Smooth muscle cell (in vitro differentiated cells): ENCODE measurements around the gene MAGEB4. TPM values are rescaled to one million over a fixed set of nuclear protein-coding genes. Genes with fewer than 3 reads are reported as not detected.

Source experiments
- DNase-seq: peaks from one replicate; lab custom pipeline; 2025; ENCODE audit not compliant: unreplicated experiment; lab: John Stamatoyannopoulos, UW
- H2AFZ ChIP-seq: fragments of 200-600 bp; sonication (generic); 2 replicates; pipeline ENCODE4 v1.6.0; 2016; ENCODE audit warnings: antibody characterized with exemption, low read depth, mild to moderate bottlenecking
- H3F3A ChIP-seq: fragments of 200-600 bp; sonication (generic); 2 replicates; pipeline ENCODE4 v1.6.0; 2017; ENCODE audit warnings: antibody characterized with exemption, low read depth
- H3K27ac ChIP-seq: fragments of 200-600 bp; sonication (generic); 2 replicates; pipeline ENCODE4 v1.5.1; 2016; ENCODE audit warnings: low read depth, mild to moderate bottlenecking
- H3K27me3 ChIP-seq: fragments of 200-600 bp; sonication (generic); 2 replicates; pipeline ENCODE4 v1.6.1; 2016; ENCODE audit warnings: low read depth, mild to moderate bottlenecking
- H3K36me3 ChIP-seq: fragments of 200-600 bp; sonication (generic); 2 replicates; pipeline ENCODE4 v1.5.1; 2016; ENCODE audit warnings: low read depth
- H3K4me1 ChIP-seq: fragments of 200-600 bp; sonication (generic); 2 replicates; pipeline ENCODE4 v1.5.1; 2016; ENCODE audit warnings: low read depth
- H3K4me2 ChIP-seq: fragments of 200-600 bp; sonication (generic); 2 replicates; pipeline ENCODE4 v1.6.0; 2016; ENCODE audit warnings: mild to moderate bottlenecking
- H3K4me3 ChIP-seq: fragments of 200-600 bp; sonication (generic); 2 replicates; pipeline ENCODE4 v1.5.1; 2016; ENCODE audit warnings: mild to moderate bottlenecking
- H3K79me2 ChIP-seq: fragments of 200-600 bp; sonication (generic); 2 replicates; pipeline ENCODE4 v1.6.0; 2016; ENCODE audit warnings: low read depth, mild to moderate bottlenecking
- H3K9ac ChIP-seq: fragments of 200-600 bp; sonication (generic); 2 replicates; pipeline ENCODE4 v1.6.0; 2016; ENCODE audit warnings: low read depth
- H3K9me3 ChIP-seq: fragments of 200-600 bp; sonication (generic); replicated peaks from 2 replicates; pipeline ENCODE4 v1.5.1; 2016; ENCODE audit warnings: low read depth
- H4K20me1 ChIP-seq: fragments of 200-600 bp; sonication (generic); 2 replicates; pipeline ENCODE4 v1.6.0; 2016; ENCODE audit warnings: low read depth
- WGBS: methylation state at CpG from one replicate; pipeline ENCODE4 v1.1.7; 2016; ENCODE audit warnings: low lambda C conversion rate; 5-methylcytosine and 5-hydroxymethylcytosine counted together
- polyA plus RNA-seq: library from polyadenylated mRNA; unstranded; fragments of >200 nt; fragmentation: Nextera tagmentation; extraction: Ambion mirVana; gene quantifications from 2 replicates; pipeline ENCODE4 v1.2.1, GENCODE V29; 2016
- total RNA-seq: library from RNA; depleted of rRNA; stranded (reverse); fragments of >200 nt; gene quantifications from 2 replicates; pipeline ENCODE4 v1.2.3, GENCODE V29; 2014
- TF ChIP-seq, protein P1 (sequence below): fragments of 200-600 bp; sonication (generic); IDR thresholded peaks from 2 replicates; pipeline ENCODE4 v1.5.1; 2017; ENCODE audit warnings: borderline replicate concordance, mild to moderate bottlenecking, antibody characterized with exemption; ENCODE audit not compliant: insufficient read depth, poor library complexity, severe bottlenecking

MAGEB4 gene
- total and polyA plus RNA-seq, 2 experiments from 2014 or later: 0.36 TPM; not detected in 1

GRCh38 chrX:30248854-30249253, 7.1 kb downstream of the MAGEB4 start:
- Histone ChIP-seq H3F3A (no peaks in the 10 kb centered on the region), H3K4me1 (no peaks in the 10 kb centered on the region), H3K36me3 (no peaks in the 10 kb centered on the region), H3K4me2 (no peak overlapping the region), H3K9ac (no peak overlapping the region), H3K9me3 (no peaks in the 10 kb centered on the region), H3K27ac (no peak overlapping the region), H3K4me3 (no peak overlapping the region), H2AFZ (no peak overlapping the region), H3K79me2 (no peaks in the 10 kb centered on the region), H4K20me1 (no peaks in the 10 kb centered on the region), H3K27me3 (no peaks in the 10 kb centered on the region)
- TF ChIP-seq, protein P1, sequence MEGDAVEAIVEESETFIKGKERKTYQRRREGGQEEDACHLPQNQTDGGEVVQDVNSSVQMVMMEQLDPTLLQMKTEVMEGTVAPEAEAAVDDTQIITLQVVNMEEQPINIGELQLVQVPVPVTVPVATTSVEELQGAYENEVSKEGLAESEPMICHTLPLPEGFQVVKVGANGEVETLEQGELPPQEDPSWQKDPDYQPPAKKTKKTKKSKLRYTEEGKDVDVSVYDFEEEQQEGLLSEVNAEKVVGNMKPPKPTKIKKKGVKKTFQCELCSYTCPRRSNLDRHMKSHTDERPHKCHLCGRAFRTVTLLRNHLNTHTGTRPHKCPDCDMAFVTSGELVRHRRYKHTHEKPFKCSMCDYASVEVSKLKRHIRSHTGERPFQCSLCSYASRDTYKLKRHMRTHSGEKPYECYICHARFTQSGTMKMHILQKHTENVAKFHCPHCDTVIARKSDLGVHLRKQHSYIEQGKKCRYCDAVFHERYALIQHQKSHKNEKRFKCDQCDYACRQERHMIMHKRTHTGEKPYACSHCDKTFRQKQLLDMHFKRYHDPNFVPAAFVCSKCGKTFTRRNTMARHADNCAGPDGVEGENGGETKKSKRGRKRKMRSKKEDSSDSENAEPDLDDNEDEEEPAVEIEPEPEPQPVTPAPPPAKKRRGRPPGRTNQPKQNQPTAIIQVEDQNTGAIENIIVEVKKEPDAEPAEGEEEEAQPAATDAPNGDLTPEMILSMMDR: no peak
- 65% methylated on average over 4 of the region's 4 CpGs for WGBS
- DNase-seq: no peak

DNA sequence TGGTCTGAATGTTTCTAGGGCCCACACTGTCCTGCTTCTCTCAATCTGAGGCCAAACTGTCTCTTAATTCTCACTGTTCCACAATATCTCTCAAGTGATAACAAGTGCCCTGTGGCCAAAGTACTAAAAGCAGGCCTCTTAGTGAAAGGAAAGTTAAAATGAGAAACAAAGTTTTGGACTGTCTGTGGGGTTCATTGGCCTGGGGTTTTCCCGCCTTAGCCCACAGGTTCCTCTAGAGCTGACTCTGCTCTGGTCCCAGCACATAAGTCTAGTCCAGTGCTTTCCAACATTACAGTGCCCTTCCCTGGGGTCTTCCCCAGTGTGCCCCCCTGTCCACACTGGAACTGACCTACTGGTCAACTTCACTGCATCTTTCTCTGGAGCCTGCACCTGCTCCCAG, 11.5 kb downstream of the MAGEB4 start:
- H3K9ac ChIP-seq: no peak overlapping the region
- no peak overlapping the region for H3K27ac ChIP-seq
- no peaks in the 10 kb centered on the region for H4K20me1 ChIP-seq
- no peak overlapping the region for H3K4me3 ChIP-seq
- H3K4me1 ChIP-seq: no peaks in the 10 kb centered on the region
- no peaks in the 10 kb centered on the region for H3K36me3 ChIP-seq
- H3K9me3 ChIP-seq: no peaks in the 10 kb centered on the region
- WGBS: 90% methylated on average over 1 of the region's 1 CpG
- no peaks in the 10 kb centered on the region for H3F3A ChIP-seq
- TF ChIP-seq, protein P1: no peak
- no peaks in the 10 kb centered on the region for H3K79me2 ChIP-seq
- no peak overlapping the region for H2AFZ ChIP-seq
- H3K27me3 ChIP-seq: no peaks in the 10 kb centered on the region
- no peak for DNase-seq
- no peak overlapping the region for H3K4me2 ChIP-seq

- Histone ChIP-seq H4K20me1 (no peaks in the 10 kb centered on the region), H3K27me3 (no peaks in the 10 kb centered on the region), H3K9me3 (no peaks in the 10 kb centered on the region), H3K79me2 (no peaks in the 10 kb centered on the region), H3K4me1 (no peaks in the 10 kb centered on the region), H3F3A (no peaks in the 10 kb centered on the region), H3K4me3 (no peak overlapping the region), H3K27ac (no peak overlapping the region), H2AFZ (no peak overlapping the region), H3K36me3 (no peaks in the 10 kb centered on the region), H3K4me2 (no peak overlapping the region), H3K9ac (no peak overlapping the region)
- DNase-seq: no peak
- TF ChIP-seq, protein P1: no peak
- 58% methylated on average over 2 of the region's 2 CpGs for WGBS
These were observed 18.1 kb downstream of the MAGEB4 start for GRCh38 chrX:30259927-30260326.

- no peak overlapping the region for H3K4me2 ChIP-seq
- no peaks in the 10 kb centered on the region for H3K4me1 ChIP-seq
- no peak overlapping the region for H2AFZ ChIP-seq
- no peak for DNase-seq
- H3K27ac ChIP-seq: no peak overlapping the region
- H4K20me1 ChIP-seq: no peaks in the 10 kb centered on the region
- H3K9ac ChIP-seq: no peak overlapping the region
- no peaks in the 10 kb centered on the region for H3K79me2 ChIP-seq
- no peaks in the 10 kb centered on the region for H3K36me3 ChIP-seq
- TF ChIP-seq, protein P1: no peak
- H3F3A ChIP-seq: no peaks in the 10 kb centered on the region
- H3K27me3 ChIP-seq: no peaks in the 10 kb centered on the region
- H3K4me3 ChIP-seq: no peak overlapping the region
- no peaks in the 10 kb centered on the region for H3K9me3 ChIP-seq
These were observed 19.2 kb downstream of the MAGEB4 start for GRCh38 chrX:30261012-30261411.
